DOHH2 (cell line): ENCODE results near the gene USP32.
A peak's percentile ranks its signal among the peaks of the same experiment; 100 is the strongest.

Experiments used
- H3F3A ChIP-seq: fragments of 200-600 bp; sonication (generic), shearing (Covaris generic); 2 replicates; pipeline ENCODE4 v1.6.0; 2016; ENCODE audit warnings: antibody characterized with exemption, mild to moderate bottlenecking; ENCODE audit not compliant: control insufficient read depth, insufficient read depth
- H3K27ac ChIP-seq: fragments of 200-600 bp; sonication (generic); 2 replicates; pipeline ENCODE4 v1.5.1; 2014; ENCODE audit warnings: low read depth, mild to moderate bottlenecking, low read length, moderate library complexity
- H3K27me3 ChIP-seq: fragments of 200-600 bp; sonication (generic); 2 replicates; pipeline ENCODE4 v1.6.1; 2014; ENCODE audit warnings: mild to moderate bottlenecking, low read length, mixed read lengths; ENCODE audit not compliant: control insufficient read depth
- H3K36me3 ChIP-seq: fragments of 200-600 bp; sonication (generic); 2 replicates; pipeline ENCODE4 v1.6.1; 2014; ENCODE audit warnings: mild to moderate bottlenecking, low read length, moderate library complexity, mixed read lengths; ENCODE audit not compliant: control insufficient read depth
- H3K4me1 ChIP-seq: fragments of 200-600 bp; sonication (generic); 2 replicates; pipeline ENCODE4 v1.6.1; 2014; ENCODE audit warnings: mild to moderate bottlenecking, low read length, mixed read lengths; ENCODE audit not compliant: control insufficient read depth
- H3K4me2 ChIP-seq: fragments of 200-600 bp; sonication (generic); 2 replicates; pipeline ENCODE4 v1.6.0; 2014; ENCODE audit warnings: mild to moderate bottlenecking, low read length, moderate library complexity
- H3K4me3 ChIP-seq: fragments of 200-600 bp; sonication (generic); 2 replicates; pipeline ENCODE4 v1.5.1; 2014; ENCODE audit warnings: mild to moderate bottlenecking, low read length, mixed read lengths
- H3K79me2 ChIP-seq: fragments of 200-600 bp; sonication (generic); 2 replicates; pipeline ENCODE4 v1.6.1; 2014; ENCODE audit warnings: mild to moderate bottlenecking, low read length, mixed read lengths; ENCODE audit not compliant: control insufficient read depth
- H3K9me2 ChIP-seq: fragments of 200-600 bp; sonication (generic); replicated peaks from 2 replicates; pipeline ENCODE4 v1.6.1; 2014; ENCODE audit warnings: mild to moderate bottlenecking, low read length, mixed read lengths; ENCODE audit not compliant: control insufficient read depth
- H3K9me3 ChIP-seq: fragments of 200-600 bp; sonication (generic); 2 replicates; pipeline ENCODE4 v1.6.1; 2014; ENCODE audit warnings: antibody characterized with exemption, low read length, mixed read lengths; ENCODE audit not compliant: control insufficient read depth, insufficient read depth
- H4K20me1 ChIP-seq: fragments of 200-600 bp; sonication (generic); 2 replicates; pipeline ENCODE4 v1.6.0; 2014; ENCODE audit warnings: low read depth, mild to moderate bottlenecking, antibody characterized with exemption, low read length, moderate library complexity; ENCODE audit not compliant: control insufficient read depth, insufficient read depth
- EZH2phosphoT487 ChIP-seq: fragments of 200-600 bp; sonication (generic); IDR thresholded peaks from 2 replicates; pipeline ENCODE4 v1.6.1; 2017; ENCODE audit warnings: borderline replicate concordance, mild to moderate bottlenecking, antibody characterized with exemption, low read length, moderate library complexity, mixed read lengths
- TF ChIP-seq, protein P1 (sequence below): fragments of 200-600 bp; sonication (generic); IDR thresholded peaks from one replicate; pipeline ENCODE4 v1.5.1; 2014; ENCODE audit warnings: antibody characterized with exemption, mild to moderate bottlenecking, low read depth, low read length; ENCODE audit not compliant: poor library complexity, severe bottlenecking

Gene USP32

GRCh38 chr17:60163108-60163784, 228.7 kb downstream of the USP32 start:
- no peaks in the 10 kb centered on the region for H3K9me2 ChIP-seq
- no peaks in the 10 kb centered on the region for H3K9me3 ChIP-seq
- no peaks in the 10 kb centered on the region for H3K4me1 ChIP-seq
- H3F3A ChIP-seq, result no peaks in the 10 kb centered on the region
- H3K27ac ChIP-seq, result no peak overlapping the region
- no peaks in the 10 kb centered on the region for H3K79me2 ChIP-seq
- H3K27me3 ChIP-seq, result 0 out of 2 replicates have a peak, but pooled peaks cover 3% of the 10 kb centered on the region
- H4K20me1 ChIP-seq, result no peaks in the 10 kb centered on the region
- H3K36me3 ChIP-seq, result no peaks in the 10 kb centered on the region
- TF ChIP-seq EZH2phosphoT487, result no peak
- TF ChIP-seq, protein P1, sequence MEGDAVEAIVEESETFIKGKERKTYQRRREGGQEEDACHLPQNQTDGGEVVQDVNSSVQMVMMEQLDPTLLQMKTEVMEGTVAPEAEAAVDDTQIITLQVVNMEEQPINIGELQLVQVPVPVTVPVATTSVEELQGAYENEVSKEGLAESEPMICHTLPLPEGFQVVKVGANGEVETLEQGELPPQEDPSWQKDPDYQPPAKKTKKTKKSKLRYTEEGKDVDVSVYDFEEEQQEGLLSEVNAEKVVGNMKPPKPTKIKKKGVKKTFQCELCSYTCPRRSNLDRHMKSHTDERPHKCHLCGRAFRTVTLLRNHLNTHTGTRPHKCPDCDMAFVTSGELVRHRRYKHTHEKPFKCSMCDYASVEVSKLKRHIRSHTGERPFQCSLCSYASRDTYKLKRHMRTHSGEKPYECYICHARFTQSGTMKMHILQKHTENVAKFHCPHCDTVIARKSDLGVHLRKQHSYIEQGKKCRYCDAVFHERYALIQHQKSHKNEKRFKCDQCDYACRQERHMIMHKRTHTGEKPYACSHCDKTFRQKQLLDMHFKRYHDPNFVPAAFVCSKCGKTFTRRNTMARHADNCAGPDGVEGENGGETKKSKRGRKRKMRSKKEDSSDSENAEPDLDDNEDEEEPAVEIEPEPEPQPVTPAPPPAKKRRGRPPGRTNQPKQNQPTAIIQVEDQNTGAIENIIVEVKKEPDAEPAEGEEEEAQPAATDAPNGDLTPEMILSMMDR, result peak; percentile 55
- no peak overlapping the region for H3K4me2 ChIP-seq
- H3K4me3 ChIP-seq, result no peak overlapping the region

GRCh38 chr17:60161598-60162330, 230.2 kb downstream of the USP32 start:
- Histone ChIP-seq H3F3A (no peaks in the 10 kb centered on the region), H3K4me2 (no peak overlapping the region), H3K9me2 (no peaks in the 10 kb centered on the region), H3K4me3 (no peak overlapping the region), H3K27ac (no peak overlapping the region), H3K36me3 (no peaks in the 10 kb centered on the region), H3K79me2 (no peaks in the 10 kb centered on the region), H3K4me1 (no peaks in the 10 kb centered on the region), H3K27me3 (0 out of 2 replicates have a peak, but pooled peaks cover 3% of the 10 kb centered on the region), H4K20me1 (no peaks in the 10 kb centered on the region), H3K9me3 (no peaks in the 10 kb centered on the region)
- TF ChIP-seq EZH2phosphoT487, result no peak
- TF ChIP-seq, protein P1, result no peak

DNA sequence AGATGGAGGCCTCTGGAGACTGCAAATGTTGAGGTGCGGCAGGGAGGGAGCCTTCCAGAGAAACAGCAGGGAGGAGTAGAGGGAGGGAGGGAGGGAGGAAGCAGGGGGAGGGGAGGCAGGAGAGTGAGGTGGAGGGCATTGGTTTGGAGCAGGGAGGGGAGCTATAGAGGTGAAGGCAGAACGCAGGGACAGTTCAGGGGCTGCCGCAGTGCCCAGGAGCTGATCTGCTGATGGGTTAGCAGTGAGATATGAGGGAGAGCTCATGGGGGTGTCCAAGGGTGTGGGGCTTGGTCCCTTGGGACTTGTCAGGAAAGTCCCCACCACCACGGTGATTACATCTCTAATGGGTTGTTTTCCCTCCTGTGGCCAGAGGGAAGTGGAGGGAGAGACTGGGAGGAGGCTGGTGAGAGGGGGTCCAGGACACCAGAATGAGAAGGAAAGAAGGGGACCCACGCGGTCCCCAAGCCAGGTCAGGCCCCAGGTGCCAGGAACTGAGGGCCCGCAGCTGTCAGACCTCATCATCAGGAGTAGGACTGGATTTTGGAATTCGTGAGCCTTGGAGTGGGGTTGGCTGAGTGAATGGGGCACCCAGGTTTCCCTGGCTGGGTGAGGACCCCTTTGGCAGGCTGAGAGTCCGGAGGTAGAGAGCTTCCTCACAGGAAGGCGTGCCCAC, 231.0 kb downstream of the USP32 start:
- Histone ChIP-seq H3K27ac (no peak overlapping the region), H3K4me3 (no peak overlapping the region), H3K9me2 (no peaks in the 10 kb centered on the region), H3K27me3 (peaks cover 3% of the 10 kb centered on the region; the same call in 1 of the 2 replicates), H3K4me2 (no peak overlapping the region), H3F3A (no peaks in the 10 kb centered on the region), H3K79me2 (no peaks in the 10 kb centered on the region), H4K20me1 (no peaks in the 10 kb centered on the region), H3K36me3 (no peaks in the 10 kb centered on the region), H3K4me1 (no peaks in the 10 kb centered on the region), H3K9me3 (no peaks in the 10 kb centered on the region)
- TF ChIP-seq EZH2phosphoT487, result no peak
- TF ChIP-seq, protein P1, result no peak
